Endothelial cell of umbilical vein (primary cell): ENCODE results near the gene KIF25. TPM values are rescaled to one million over a fixed set of nuclear protein-coding genes. Genes with fewer than 3 reads are reported as not detected.

Experiments used
- BruUV-seq: library from RNA; stranded (reverse); fragments of 400-500 nt; replicated peaks from 2 replicates; lab custom pipeline; 2021; lab: Mats Ljungman, UMichigan
- CTCF ChIA-PET: fragments of 300-600, 350-600 bp; sonication (Branson Sonifier 250); formaldehyde crosslinking; loops from one replicate; lab custom pipeline; 2021; ENCODE audit warnings: antibody characterized with exemption, inconsistent platforms; lab: Charles Lee
- POLR2A ChIA-PET: fragments of 300-600, 350-600 bp; sonication (Branson Sonifier 250); formaldehyde crosslinking; loops from one replicate; lab custom pipeline; 2021; ENCODE audit warnings: antibody characterized with exemption, inconsistent platforms; lab: Charles Lee
- DNase-seq: peaks from one replicate; pipeline ENCODE4 v3.0.0-alpha.2; 2011; ENCODE audit warnings: low read depth, low spot score
- FAIRE-seq: peaks from 2 replicates; lab custom pipeline; 2011; peaks lifted over from hg19 to GRCh38; lab: Jason Lieb, UNC
- H2AFZ ChIP-seq: 2 replicates; pipeline ENCODE4 v1.6.0; 2012; ENCODE audit warnings: low read depth, low read length, control low read depth, inconsistent platforms
- H3K27ac ChIP-seq: 2 replicates; pipeline ENCODE4 v1.5.1; 2011; ENCODE audit warnings: low read depth, mild to moderate bottlenecking, control low read depth, low read length, moderate library complexity; ENCODE audit not compliant: insufficient read depth
- H3K27me3 ChIP-seq, 2 experiments: 2 replicates each; pipeline versions ENCODE4 v1.6.0 to v1.6.1; 2011; ENCODE audit warnings: low read length in 2 of 2, mixed read lengths in 1 of 2; ENCODE audit not compliant: control insufficient read depth in 2 of 2, insufficient read depth in 2 of 2
- H3K36me3 ChIP-seq, 2 experiments: 2 replicates in 1 of 2; 3 replicates in 1 of 2; pipeline ENCODE4 v1.5.1; 2011; ENCODE audit warnings: low read length in 2 of 2, mild to moderate bottlenecking in 1 of 2, moderate library complexity in 1 of 2; ENCODE audit not compliant: control insufficient read depth in 2 of 2, insufficient read depth in 2 of 2; ENCODE audit errors: extremely low read depth in 1 of 2
- H3K4me1 ChIP-seq: 3 replicates; pipeline ENCODE4 v1.5.1; 2011; ENCODE audit warnings: mild to moderate bottlenecking, low read length; ENCODE audit not compliant: control insufficient read depth, insufficient read depth; ENCODE audit errors: extremely low read depth
- H3K4me2 ChIP-seq: 2 replicates; pipeline ENCODE4 v1.6.1; 2011; ENCODE audit warnings: low read length, control low read depth, mixed read lengths; ENCODE audit not compliant: insufficient read depth
- H3K4me3 ChIP-seq, 3 experiments: fragments of 200-600 bp in 1 of 3; sonication (generic), shearing (Covaris generic) in 1 of 3; replicated peaks in 1 of 3; 2 replicates each; pipeline ENCODE4 v1.5.1; 2011 to 2016; ENCODE audit warnings: control low read depth in 3 of 3, low read length in 3 of 3, mild to moderate bottlenecking in 2 of 3, inconsistent platforms in 1 of 3, low read depth in 1 of 3, moderate library complexity in 1 of 3; ENCODE audit not compliant: insufficient read depth in 1 of 3
- H3K79me2 ChIP-seq: 2 replicates; pipeline ENCODE4 v1.6.0; 2012; ENCODE audit warnings: low read length, inconsistent platforms; ENCODE audit not compliant: control insufficient read depth, insufficient read depth
- H3K9ac ChIP-seq: replicated peaks from 2 replicates; pipeline ENCODE3; 2011; ENCODE audit warnings: low read length, control low read depth; ENCODE audit not compliant: insufficient read depth; ENCODE audit errors: extremely low read depth
- H3K9me1 ChIP-seq: replicated peaks from 3 replicates; pipeline ENCODE4 v1.6.0; 2011; ENCODE audit warnings: mild to moderate bottlenecking, low read length; ENCODE audit not compliant: control insufficient read depth, insufficient read depth; ENCODE audit errors: extremely low read depth
- H3K9me3 ChIP-seq: replicated peaks from 2 replicates; pipeline ENCODE4 v1.5.1; 2012; ENCODE audit warnings: low read length, inconsistent platforms; ENCODE audit not compliant: control insufficient read depth, insufficient read depth
- H4K20me1 ChIP-seq: replicated peaks from 2 replicates; pipeline ENCODE3; 2011; ENCODE audit warnings: mild to moderate bottlenecking, low read length; ENCODE audit not compliant: control insufficient read depth, insufficient read depth; ENCODE audit errors: extremely low read depth
- CTCF ChIP-seq, 2 donors: IDR thresholded peaks; 1 replicate in 1 of 2; 2 replicates in 1 of 2; pipeline ENCODE4 v1.5.1; 2011; ENCODE audit warnings: low read length in 2 of 2, mild to moderate bottlenecking in 2 of 2, moderate library complexity in 2 of 2, control low read depth in 1 of 2, inconsistent platforms in 1 of 2, low read depth in 1 of 2; ENCODE audit not compliant: insufficient read depth in 1 of 2; ENCODE audit errors: extremely low read depth in 1 of 2
- EZH2 ChIP-seq: IDR thresholded peaks from 2 replicates; pipeline ENCODE4 v1.6.1; 2012; ENCODE audit warnings: borderline replicate concordance, low read depth, mild to moderate bottlenecking, moderate library complexity, low read length, inconsistent platforms; ENCODE audit not compliant: severe bottlenecking
- FOS ChIP-seq: IDR thresholded peaks from 2 replicates; pipeline ENCODE4 v1.6.1; 2011; ENCODE audit warnings: mild to moderate bottlenecking, low read length, moderate library complexity, borderline replicate concordance; ENCODE audit not compliant: insufficient read depth
- GATA2 ChIP-seq: IDR thresholded peaks from 2 replicates; pipeline ENCODE4 v1.7.0; 2011; ENCODE audit warnings: low read depth, mild to moderate bottlenecking, moderate library complexity, mixed read lengths, low read length; ENCODE audit not compliant: insufficient read length, insufficient read depth
- JUN ChIP-seq: IDR thresholded peaks from 2 replicates; pipeline ENCODE4 v1.6.1; 2011; ENCODE audit warnings: borderline replicate concordance, low read depth; ENCODE audit not compliant: insufficient read length, insufficient read depth
- MAX ChIP-seq: IDR thresholded peaks from 2 replicates; pipeline ENCODE4 v1.6.1; 2011; ENCODE audit not compliant: insufficient read depth, insufficient read length
- MYC ChIP-seq: IDR thresholded peaks from one replicate; pipeline ENCODE4 v1.6.1; 2011; ENCODE audit warnings: mild to moderate bottlenecking, low read depth, low read length
- POLR2A ChIP-seq: IDR thresholded peaks from 2 replicates; pipeline ENCODE4 v1.6.1; 2012; ENCODE audit warnings: low read depth, mild to moderate bottlenecking, control low read depth, low read length
- POLR2AphosphoS5 ChIP-seq: IDR thresholded peaks from 2 replicates; pipeline ENCODE4 v1.6.1; 2012; ENCODE audit warnings: low read depth, mild to moderate bottlenecking, control low read depth, low read length, moderate library complexity; ENCODE audit not compliant: insufficient read depth
- dilution Hi-C: fragments of 300-500 bp; cut with MboI; formaldehyde crosslinking; loops from one replicate; pipeline ENCODE4 v1.15.0; 2019; ENCODE audit warnings: low sequenced_read_pairs; ENCODE audit not compliant: extremely low pct_ligation_motif_present
- intact Hi-C: fragments of 100-400 bp; cut with micrococcal nuclease; formaldehyde crosslinking; loops from one replicate; pipeline ENCODE4 v1.10.0; 2022
- polyA plus RNA-seq, 4 experiments: library from polyadenylated mRNA; depleted of rRNA in 3 of 4; stranded (reverse) in 3 of 4; unstranded in 1 of 4; fragments of >200 nt; gene quantifications; 2 replicates each; pipeline versions ENCODE4 v1.2.1 to v1.2.3, GENCODE V29; 2011 to 2012; ENCODE audit warnings: missing spikeins in 1 of 4
- total RNA-seq: library from RNA; stranded (reverse); gene quantifications from 2 replicates; pipeline ENCODE4 v1.2.3, GENCODE V29; 2021

Gene KIF25
- total and polyA plus RNA-seq, 2 donors (not counting 3 experiments of a cell fraction or from before 2014, with no cell fraction given), result not detected

GRCh38 chr6:168040856-168041496, 43.5 kb downstream of the KIF25 start:
- H3K4me2 ChIP-seq, result no peak overlapping the region
- H3K9me3 ChIP-seq, result peaks cover 2% of the 10 kb centered on the region
- H3K9me1 ChIP-seq, result no peaks in the 10 kb centered on the region
- H3K36me3 ChIP-seq, result no peaks in the 10 kb centered on the region
- CTCF ChIA-PET, result no interaction called here
- H3K9ac ChIP-seq, result no peak overlapping the region
- intact Hi-C loops (no loop called here), dilution Hi-C loops (no loop called here)
- no peak overlapping the region for H2AFZ ChIP-seq
- no peaks in the 10 kb centered on the region for H3K79me2 ChIP-seq
- no peaks in the 10 kb centered on the region for H4K20me1 ChIP-seq
- no peaks in the 10 kb centered on the region for H3K27me3 ChIP-seq
- peaks cover 5% of the 10 kb centered on the region for H3K4me1 ChIP-seq
- TF ChIP-seq MYC, result no peak
- TF ChIP-seq GATA2, result no peak
- TF ChIP-seq FOS, result no peak
- no peak for TF ChIP-seq POLR2AphosphoS5
- TF ChIP-seq JUN, result no peak
- no peak for TF ChIP-seq EZH2
- TF ChIP-seq CTCF (IDR thresholded peaks at IDR 0.05; ENCODE audit: extremely low read depth in 1 of 2, insufficient read depth in 1 of 2, low read depth in 1 of 2, low read length in 2 of 2), result no peak
- no peak for TF ChIP-seq POLR2A
- TF ChIP-seq MAX, result no peak
- DNase-seq, result no peak
- no TSS peak for BruUV-seq
- POLR2A ChIA-PET, result no interaction called here
- H3K4me3 ChIP-seq, result no peak overlapping the region
- no peak overlapping the region for H3K27ac ChIP-seq
- no peak for FAIRE-seq
